Mesothelial cell of epicardium (in vitro differentiated cells): Measurements from ENCODE around the gene GRPEL1. TPM values are rescaled to one million over a fixed set of nuclear protein-coding genes. Genes with fewer than 3 reads are reported as not detected.
A peak's percentile ranks its signal among the peaks of the same experiment; 100 is the strongest.

Experiments used
- DNase-seq, 2 experiments: peaks; one replicate each; pipeline ENCODE4 v3.0.0; 2021; ENCODE audit warnings: low spot score in 2 of 2; ENCODE audit not compliant: unreplicated experiment in 2 of 2
- H3K27ac Mint-ChIP-seq: 2 replicates; pipeline ENCODE4 v1.8.0; 2021; ENCODE audit warnings: mixed read lengths
- H3K27me3 Mint-ChIP-seq: 2 replicates; pipeline ENCODE4 v1.8.0; 2021; ENCODE audit warnings: low read depth, mixed read lengths
- H3K36me3 Mint-ChIP-seq: 2 replicates; pipeline ENCODE4 v1.8.0; 2021; ENCODE audit warnings: mixed read lengths
- H3K4me1 Mint-ChIP-seq: 2 replicates; pipeline ENCODE4 v1.8.0; 2021; ENCODE audit warnings: mixed read lengths
- H3K4me3 Mint-ChIP-seq: 2 replicates; pipeline ENCODE4 v1.8.0; 2021; ENCODE audit warnings: mild to moderate bottlenecking, moderate library complexity, mixed read lengths
- H3K9me3 Mint-ChIP-seq: 2 replicates; pipeline ENCODE4 v1.8.0; 2021; ENCODE audit warnings: mixed read lengths
- total RNA-seq: library from RNA; stranded (reverse); gene quantifications from 3 replicates; pipeline ENCODE4 v1.2.1, GENCODE V29; 2021
- TF ChIP-seq, protein P1 (sequence below): fragments of 200-600 bp; sonication (generic); IDR thresholded peaks from one replicate; pipeline ENCODE4 v1.5.0; 2021; ENCODE audit warnings: antibody characterized with exemption; ENCODE audit not compliant: unreplicated experiment

GRPEL1 gene
- total RNA-seq, 1 donor from 2014 or later, result 17.3 TPM

DNA sequence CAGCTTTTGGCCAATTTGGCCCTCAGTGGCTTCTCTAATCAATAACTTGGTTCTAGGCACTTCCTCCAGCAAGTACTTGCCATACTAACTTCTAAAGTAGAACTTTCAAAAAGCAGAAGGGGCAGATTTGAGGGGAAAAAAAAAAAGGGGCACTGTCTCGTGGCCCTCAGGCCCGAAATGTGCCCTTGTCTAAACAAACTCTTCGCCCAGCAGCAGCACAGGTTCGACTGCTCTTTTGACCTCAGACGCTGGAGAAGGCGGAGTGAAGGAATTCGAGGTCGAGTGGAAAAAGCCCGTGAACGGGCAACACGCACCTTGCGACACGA, 775 bp downstream of the GRPEL1 start:
- Mint-ChIP-seq H3K27me3 (peaks cover 9% of the 10 kb centered on the region), H3K27ac (peak overlapping the region; percentile 80)
- DNase-seq, result no peak

DNA sequence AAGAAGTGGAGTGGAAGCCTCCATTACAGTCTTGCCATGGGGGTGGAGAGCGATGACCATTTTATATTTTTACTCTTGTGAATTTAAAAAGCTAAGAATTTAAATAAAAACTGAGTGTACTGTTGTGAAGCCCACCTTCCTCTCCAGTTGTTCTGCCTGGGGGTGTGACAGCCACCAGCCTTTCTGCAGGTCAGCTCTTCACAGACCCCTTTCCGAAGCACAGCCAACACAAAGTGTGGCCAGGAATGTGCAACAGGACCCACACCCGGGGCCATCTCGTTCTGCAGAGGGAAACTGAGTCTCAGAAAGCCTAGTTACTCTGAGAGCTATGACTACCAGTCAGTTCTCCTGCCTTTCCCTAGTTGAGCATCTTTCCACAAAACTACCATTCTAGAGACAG, 1.4 kb downstream of the GRPEL1 start:
- TF ChIP-seq, protein P1, sequence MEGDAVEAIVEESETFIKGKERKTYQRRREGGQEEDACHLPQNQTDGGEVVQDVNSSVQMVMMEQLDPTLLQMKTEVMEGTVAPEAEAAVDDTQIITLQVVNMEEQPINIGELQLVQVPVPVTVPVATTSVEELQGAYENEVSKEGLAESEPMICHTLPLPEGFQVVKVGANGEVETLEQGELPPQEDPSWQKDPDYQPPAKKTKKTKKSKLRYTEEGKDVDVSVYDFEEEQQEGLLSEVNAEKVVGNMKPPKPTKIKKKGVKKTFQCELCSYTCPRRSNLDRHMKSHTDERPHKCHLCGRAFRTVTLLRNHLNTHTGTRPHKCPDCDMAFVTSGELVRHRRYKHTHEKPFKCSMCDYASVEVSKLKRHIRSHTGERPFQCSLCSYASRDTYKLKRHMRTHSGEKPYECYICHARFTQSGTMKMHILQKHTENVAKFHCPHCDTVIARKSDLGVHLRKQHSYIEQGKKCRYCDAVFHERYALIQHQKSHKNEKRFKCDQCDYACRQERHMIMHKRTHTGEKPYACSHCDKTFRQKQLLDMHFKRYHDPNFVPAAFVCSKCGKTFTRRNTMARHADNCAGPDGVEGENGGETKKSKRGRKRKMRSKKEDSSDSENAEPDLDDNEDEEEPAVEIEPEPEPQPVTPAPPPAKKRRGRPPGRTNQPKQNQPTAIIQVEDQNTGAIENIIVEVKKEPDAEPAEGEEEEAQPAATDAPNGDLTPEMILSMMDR, result no peak
- Mint-ChIP-seq H3K9me3 (no peaks in the 10 kb centered on the region), H3K27me3 (peaks cover 4% of the 10 kb centered on the region), H3K36me3 (peaks cover 21% of the 10 kb centered on the region), H3K27ac (no peak overlapping the region), H3K4me3 (peak overlapping the region; percentile 88), H3K4me1 (peaks cover 27% of the 10 kb centered on the region)
- DNase-seq, result no peak

More for the DNA sequence above, 775 bp downstream of the GRPEL1 start:
- Mint-ChIP-seq H3K4me1 (peaks cover 27% of the 10 kb centered on the region), H3K9me3 (no peaks in the 10 kb centered on the region), H3K36me3 (peaks cover 17% of the 10 kb centered on the region), H3K4me3 (peak overlapping the region; percentile 88)
- TF ChIP-seq, protein P1, result no peak

DNA sequence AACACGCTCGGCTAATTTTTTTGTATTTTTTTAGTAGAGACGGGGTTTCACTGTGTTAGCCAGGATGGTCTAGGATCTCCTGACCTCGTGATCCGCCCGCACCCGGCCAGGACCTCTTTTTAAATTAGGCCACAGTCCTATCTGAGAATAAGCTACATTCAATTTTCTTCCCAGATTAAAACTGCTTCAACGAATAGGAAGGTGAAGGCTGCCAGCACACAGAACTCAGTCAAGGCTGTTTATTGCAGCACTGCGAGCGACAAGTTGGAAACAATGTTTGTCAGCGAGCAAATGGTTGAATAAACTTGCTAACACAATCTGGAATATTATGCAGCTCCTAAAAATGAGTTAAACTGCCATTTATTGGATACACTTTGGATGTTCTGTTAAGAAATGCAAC, 1.9 kb downstream of the GRPEL1 start:
- TF ChIP-seq, protein P1, result no peak
- Mint-ChIP-seq H3K9me3 (no peaks in the 10 kb centered on the region), H3K27me3 (peaks cover 4% of the 10 kb centered on the region), H3K27ac (no peak overlapping the region), H3K4me3 (peak overlapping the region; percentile 88), H3K36me3 (peaks cover 25% of the 10 kb centered on the region), H3K4me1 (peaks cover 27% of the 10 kb centered on the region)
- no peak for DNase-seq

DNA sequence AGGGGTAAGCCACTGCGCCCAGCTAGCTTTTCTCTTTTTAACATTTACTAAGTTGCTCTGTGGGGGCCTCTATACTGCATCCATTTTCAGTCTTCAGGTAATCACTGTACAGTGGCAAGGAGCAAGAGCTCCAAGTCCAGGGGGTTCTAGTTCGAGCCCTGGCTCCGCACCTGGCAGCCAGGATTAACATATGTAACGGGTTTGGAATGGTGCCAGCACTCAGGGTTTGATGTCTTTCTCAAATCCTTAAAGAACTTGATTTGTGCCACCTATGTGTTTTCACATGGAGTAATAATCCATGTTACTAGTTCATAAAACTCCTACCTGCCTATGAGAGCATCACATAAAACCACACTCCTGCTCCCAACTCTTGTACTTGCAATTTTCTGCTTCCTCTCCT, 4.5 kb downstream of the GRPEL1 start:
- TF ChIP-seq, protein P1, result no peak
- H3K27ac Mint-ChIP-seq, result no peak overlapping the region
- H3K4me3 Mint-ChIP-seq, result no peak overlapping the region

DNA sequence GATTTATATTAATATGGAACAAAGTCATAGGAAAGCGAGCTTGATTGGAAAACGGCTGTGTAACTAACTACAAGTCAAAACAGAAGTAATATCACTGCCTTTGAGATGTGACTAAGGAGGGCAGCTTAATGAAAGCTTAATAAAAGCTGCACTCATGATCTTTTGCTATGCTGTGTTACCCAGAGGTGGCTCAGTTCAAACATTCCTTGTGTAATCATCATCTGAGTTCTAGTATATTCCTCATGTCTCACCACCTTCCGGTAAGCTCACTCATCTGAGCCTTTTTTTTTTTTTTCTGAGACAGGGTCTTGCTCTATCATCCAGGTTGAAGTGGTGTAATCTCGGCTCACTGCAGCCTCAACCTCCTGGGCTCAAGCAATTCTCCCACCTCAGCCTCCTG, 5.0 kb downstream of the GRPEL1 start:
- DNase-seq, result no peak
- Mint-ChIP-seq H3K4me3 (no peak overlapping the region), H3K27ac (no peak overlapping the region), H3K27me3 (no peaks in the 10 kb centered on the region), H3K9me3 (no peaks in the 10 kb centered on the region), H3K4me1 (peaks cover 12% of the 10 kb centered on the region), H3K36me3 (peaks cover 28% of the 10 kb centered on the region)
- TF ChIP-seq, protein P1, result no peak

More for the DNA sequence above, 4.5 kb downstream of the GRPEL1 start:
- Mint-ChIP-seq H3K4me1 (peaks cover 15% of the 10 kb centered on the region), H3K36me3 (peaks cover 28% of the 10 kb centered on the region), H3K9me3 (no peaks in the 10 kb centered on the region), H3K27me3 (no peaks in the 10 kb centered on the region)
- no peak for DNase-seq

DNA sequence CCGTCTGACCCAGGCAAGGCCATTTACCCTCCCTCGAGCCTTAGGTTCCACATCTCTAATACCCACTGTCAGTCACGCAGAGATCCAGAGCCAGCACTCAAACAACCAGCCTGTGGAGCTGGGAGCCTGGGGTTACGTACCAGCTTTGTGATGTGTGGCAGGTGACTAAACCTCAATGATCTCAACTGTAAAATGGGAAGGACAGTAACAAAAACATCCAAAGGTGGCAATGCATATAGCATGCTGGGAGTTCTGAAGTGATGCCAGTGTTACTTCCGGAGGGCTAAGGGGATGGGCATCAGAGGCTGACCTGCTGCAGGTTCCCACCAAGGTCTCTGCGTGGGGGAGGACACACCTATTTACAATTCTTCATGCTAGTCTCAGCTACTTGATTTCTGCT, 6.0 kb downstream of the GRPEL1 start:
- peaks cover 5% of the 10 kb centered on the region for H3K4me1 Mint-ChIP-seq
- H3K27ac Mint-ChIP-seq, result no peak overlapping the region
- DNase-seq, result no peak
- TF ChIP-seq, protein P1, result no peak
- no peaks in the 10 kb centered on the region for H3K9me3 Mint-ChIP-seq
- no peaks in the 10 kb centered on the region for H3K27me3 Mint-ChIP-seq
- H3K4me3 Mint-ChIP-seq, result no peak overlapping the region
- peaks cover 31% of the 10 kb centered on the region for H3K36me3 Mint-ChIP-seq
